Thoracic aorta (tissue), 2 donors: ENCODE results near the gene PDILT. TPM values are rescaled to one million over a fixed set of nuclear protein-coding genes. Genes with fewer than 3 reads are reported as not detected.

Source experiments
- ATAC-seq: fragments of 150-250 bp; one replicate; pipeline ENCODE4 v1.8.0; 2017; ENCODE audit warnings: low read depth; ENCODE audit not compliant: insufficient number of reproducible peaks, low FRiP score
- DNase-seq: peaks from one replicate; pipeline ENCODE4 v3.0.0-alpha.2; 2020; ENCODE audit warnings: low spot score
- H3K27ac ChIP-seq, 2 donors: fragments of 200-600 bp; sonication (generic); 1 replicate in 1 of 2; 2 replicates in 1 of 2; pipeline ENCODE4 v1.5.1; 2016; ENCODE audit warnings: mild to moderate bottlenecking in 2 of 2, moderate library complexity in 2 of 2
- H3K27me3 ChIP-seq: fragments of 200-600 bp; sonication (generic); replicated peaks from 2 replicates; pipeline ENCODE4 v1.6.0; 2016; ENCODE audit warnings: mild to moderate bottlenecking; ENCODE audit not compliant: insufficient read depth
- H3K36me3 ChIP-seq: fragments of 200-600 bp; sonication (generic); one replicate; pipeline ENCODE4 v1.5.1; 2016
- H3K4me1 ChIP-seq, 2 donors: fragments of 200-600 bp; sonication (generic); 1 replicate in 1 of 2; 2 replicates in 1 of 2; pipeline versions ENCODE4 v1.5.1 to v1.6.0; 2016; ENCODE audit warnings: low read depth in 2 of 2, mild to moderate bottlenecking in 1 of 2; ENCODE audit not compliant: control insufficient read depth in 1 of 2
- H3K4me3 ChIP-seq: fragments of 200-600 bp; sonication (generic); 2 replicates; pipeline ENCODE4 v1.5.1; 2016; ENCODE audit warnings: mild to moderate bottlenecking
- H3K9me3 ChIP-seq: fragments of 200-600 bp; sonication (generic); 2 replicates; pipeline ENCODE4 v1.5.1; 2016
- total RNA-seq, 2 donors: library from RNA; depleted of rRNA; stranded (reverse); fragments of >200 nt; gene quantifications; one replicate each; pipeline versions ENCODE4 v1.1.0 to v1.2.3, GENCODE V29; 2016
- TF ChIP-seq, protein P1 (sequence below): fragments of 200-600 bp; sonication (generic); IDR thresholded peaks from one replicate; pipeline ENCODE4 v1.5.1; 2019; ENCODE audit warnings: antibody characterized with exemption

Gene PDILT
- total RNA-seq, 2 donors from 2014 or later = not detected

DNA sequence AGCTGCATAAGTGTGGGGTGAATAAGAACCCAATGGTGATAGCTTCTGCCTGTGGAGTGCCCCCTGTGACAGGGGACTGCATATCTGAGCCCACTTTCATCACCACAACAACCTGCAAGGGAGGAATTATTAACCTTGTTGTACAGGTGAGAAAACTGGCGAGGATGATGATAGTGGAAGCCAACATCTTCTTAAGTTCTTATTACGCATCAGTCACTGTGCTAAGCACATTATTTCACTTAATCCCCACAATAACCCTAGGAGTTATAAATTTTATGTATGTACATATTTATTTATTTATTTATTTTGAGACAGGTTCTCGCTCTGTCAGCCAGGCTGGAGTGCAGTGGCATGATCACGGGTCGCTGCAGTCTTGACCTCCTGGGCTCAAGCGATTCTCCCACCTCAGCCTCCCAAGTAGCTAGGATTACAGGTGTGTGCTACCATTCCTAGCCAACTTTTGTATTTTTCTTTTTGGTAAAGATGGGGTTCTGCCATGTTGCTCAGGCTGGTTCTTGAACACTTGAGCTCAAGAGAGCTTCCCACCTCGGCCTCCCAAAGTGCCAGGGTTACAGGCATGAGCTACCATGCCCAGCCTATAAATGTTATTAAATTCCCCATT is 7.6 kb downstream of the PDILT start:
- no peak overlapping the region for H3K27ac ChIP-seq
- H3K36me3 ChIP-seq = no peaks in the 10 kb centered on the region
- ATAC-seq (no peak), DNase-seq (no peak)
- H3K9me3 ChIP-seq = no peaks in the 10 kb centered on the region
- peaks cover 12 to 16% of the 10 kb centered on the region in 2 donors for H3K4me1 ChIP-seq
- TF ChIP-seq, protein P1, sequence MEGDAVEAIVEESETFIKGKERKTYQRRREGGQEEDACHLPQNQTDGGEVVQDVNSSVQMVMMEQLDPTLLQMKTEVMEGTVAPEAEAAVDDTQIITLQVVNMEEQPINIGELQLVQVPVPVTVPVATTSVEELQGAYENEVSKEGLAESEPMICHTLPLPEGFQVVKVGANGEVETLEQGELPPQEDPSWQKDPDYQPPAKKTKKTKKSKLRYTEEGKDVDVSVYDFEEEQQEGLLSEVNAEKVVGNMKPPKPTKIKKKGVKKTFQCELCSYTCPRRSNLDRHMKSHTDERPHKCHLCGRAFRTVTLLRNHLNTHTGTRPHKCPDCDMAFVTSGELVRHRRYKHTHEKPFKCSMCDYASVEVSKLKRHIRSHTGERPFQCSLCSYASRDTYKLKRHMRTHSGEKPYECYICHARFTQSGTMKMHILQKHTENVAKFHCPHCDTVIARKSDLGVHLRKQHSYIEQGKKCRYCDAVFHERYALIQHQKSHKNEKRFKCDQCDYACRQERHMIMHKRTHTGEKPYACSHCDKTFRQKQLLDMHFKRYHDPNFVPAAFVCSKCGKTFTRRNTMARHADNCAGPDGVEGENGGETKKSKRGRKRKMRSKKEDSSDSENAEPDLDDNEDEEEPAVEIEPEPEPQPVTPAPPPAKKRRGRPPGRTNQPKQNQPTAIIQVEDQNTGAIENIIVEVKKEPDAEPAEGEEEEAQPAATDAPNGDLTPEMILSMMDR = no peak
- no peaks in the 10 kb centered on the region for H3K27me3 ChIP-seq
- H3K4me3 ChIP-seq = no peak overlapping the region

DNA sequence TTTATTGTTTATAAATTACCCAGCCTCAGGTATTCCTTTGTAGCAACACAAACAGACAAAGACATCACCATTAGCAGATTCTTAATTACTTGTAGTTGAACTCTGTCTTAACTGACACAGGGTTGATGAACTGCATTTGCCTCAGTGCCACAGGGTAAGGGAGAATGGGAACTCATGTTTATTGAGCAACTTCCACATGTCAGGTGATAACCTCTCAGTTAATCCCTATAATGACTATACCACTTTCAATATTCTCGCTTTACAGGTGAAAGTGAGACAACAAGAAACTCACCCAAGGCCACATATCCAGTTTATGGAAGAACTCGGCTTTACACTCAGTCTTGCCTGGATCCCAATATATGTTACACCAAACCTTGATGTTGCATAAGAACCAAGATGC is 8.6 kb downstream of the PDILT start:
- Histone ChIP-seq H3K27ac (no peak overlapping the region), H3K27me3 (no peaks in the 10 kb centered on the region), H3K9me3 (no peaks in the 10 kb centered on the region), H3K4me3 (no peak overlapping the region), H3K36me3 (no peaks in the 10 kb centered on the region), H3K4me1 (peaks cover 12 to 16% of the 10 kb centered on the region in 2 donors)
- TF ChIP-seq, protein P1 = no peak
- DNase-seq (no peak), ATAC-seq (no peak)

DNA sequence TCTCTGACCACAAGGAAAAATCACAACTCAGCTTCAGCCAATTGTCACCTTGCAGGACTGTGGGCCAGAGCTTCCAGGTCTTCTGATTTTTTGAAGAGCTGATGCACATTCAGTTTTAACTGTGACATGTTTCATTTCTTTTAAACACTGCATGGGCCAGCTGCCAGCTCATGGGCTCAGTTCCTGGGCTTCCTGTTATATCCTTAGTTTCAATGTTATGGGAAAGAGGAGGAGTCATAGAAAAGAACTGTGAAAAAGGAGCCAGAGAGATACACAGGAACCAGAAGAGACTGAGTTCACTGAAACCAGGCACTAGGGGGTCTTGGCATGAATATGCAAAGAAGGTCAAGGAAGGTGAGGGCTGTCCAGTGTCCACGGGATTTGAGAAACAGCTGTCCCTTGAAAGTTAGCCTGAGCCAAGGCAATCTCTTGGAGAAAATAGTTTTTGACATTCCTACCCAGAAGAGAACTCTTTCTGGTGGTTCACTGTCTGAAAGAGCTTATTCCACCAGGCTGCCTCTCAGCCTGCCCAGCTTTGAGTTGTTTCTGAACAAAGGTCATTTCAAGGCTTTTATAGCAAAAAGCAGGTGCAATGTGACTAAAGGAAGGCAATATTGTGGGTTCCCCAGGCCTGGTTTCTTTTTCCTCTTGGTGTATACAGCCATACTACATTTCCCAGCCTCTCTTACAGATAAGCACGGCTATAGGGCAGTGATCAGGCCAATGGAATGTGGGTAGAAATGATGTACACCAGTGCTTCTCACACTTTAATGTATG is 10.5 kb downstream of the PDILT start:
- TF ChIP-seq, protein P1 = no peak
- H3K27ac ChIP-seq = peak overlapping the region in 1 of 2 donors; percentile 34
- H3K27me3 ChIP-seq = no peaks in the 10 kb centered on the region
- ATAC-seq (no peak), DNase-seq (no peak)
- H3K4me1 ChIP-seq = peaks cover 12 to 16% of the 10 kb centered on the region in 2 donors
- no peaks in the 10 kb centered on the region for H3K9me3 ChIP-seq
- H3K36me3 ChIP-seq = no peaks in the 10 kb centered on the region
- H3K4me3 ChIP-seq = no peak overlapping the region

DNA sequence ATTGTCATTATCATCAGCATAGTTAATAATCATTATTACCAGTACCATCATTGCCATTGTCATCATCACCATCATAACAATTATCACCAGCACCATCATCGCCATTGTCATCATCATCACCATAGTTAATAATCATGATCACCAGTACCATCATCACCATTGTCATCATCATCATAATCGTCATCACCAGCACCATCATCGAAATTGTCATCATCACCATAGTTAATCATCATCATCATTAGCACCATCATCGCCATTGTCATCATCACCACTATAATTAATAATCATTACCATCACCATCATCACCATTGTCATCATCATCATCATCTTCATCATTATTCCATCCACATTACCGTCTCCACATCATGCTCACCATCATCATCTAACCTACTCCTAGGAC is 13.5 kb downstream of the PDILT start:
- TF ChIP-seq, protein P1 = no peak
- no peaks in the 10 kb centered on the region for H3K9me3 ChIP-seq
- H3K27ac ChIP-seq = no peak overlapping the region
- no peak overlapping the region for H3K4me3 ChIP-seq
- ATAC-seq = no peak
- no peaks in the 10 kb centered on the region for H3K36me3 ChIP-seq
- no peak for DNase-seq
- H3K4me1 ChIP-seq = peaks cover 12 to 22% of the 10 kb centered on the region in 2 donors
- H3K27me3 ChIP-seq = no peaks in the 10 kb centered on the region

DNA sequence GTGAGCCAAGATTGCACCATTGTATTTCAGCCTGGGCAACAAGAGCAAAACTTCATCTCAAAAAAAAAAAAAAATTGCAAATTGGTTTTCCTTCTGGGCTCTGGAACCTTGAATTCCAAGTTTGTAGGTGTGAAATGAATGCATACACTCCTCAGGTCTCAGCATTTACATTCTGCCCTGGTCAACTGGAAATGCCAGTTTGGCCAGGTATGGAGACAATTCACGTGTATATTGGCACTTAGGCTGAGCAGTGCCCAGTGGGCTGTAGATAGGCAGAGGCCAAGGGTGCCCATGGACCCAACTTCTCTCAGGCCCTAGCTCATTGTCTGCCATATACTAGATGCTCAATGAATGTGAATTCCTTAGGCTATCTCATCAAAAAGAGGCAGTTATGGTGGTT is 15.7 kb downstream of the PDILT start:
- H3K27ac ChIP-seq = no peak overlapping the region
- H3K9me3 ChIP-seq = no peaks in the 10 kb centered on the region
- H3K27me3 ChIP-seq = no peaks in the 10 kb centered on the region
- no peak overlapping the region for H3K4me3 ChIP-seq
- TF ChIP-seq, protein P1 = no peak
- peaks cover 5 to 16% of the 10 kb centered on the region in 2 donors for H3K4me1 ChIP-seq
- H3K36me3 ChIP-seq = no peaks in the 10 kb centered on the region
- ATAC-seq (no peak), DNase-seq (no peak)
